H1 (cell line): Measurements from ENCODE around the gene EXOC1. TPM values are rescaled to one million over a fixed set of nuclear protein-coding genes. Genes with fewer than 3 reads are reported as not detected.

ENCODE experiments used
- CTCF ChIA-PET: fragments of 300-600 bp; sonication (Branson Sonifier 250); formaldehyde crosslinking; loops from one replicate; lab custom pipeline; 2021; ENCODE audit not compliant: partially characterized antibody; lab: Charles Lee
- POLR2A ChIA-PET: fragments of 300-600 bp; sonication (Branson Sonifier 250); formaldehyde crosslinking; loops from one replicate; lab custom pipeline; 2021; ENCODE audit warnings: inconsistent platforms; ENCODE audit not compliant: partially characterized antibody; lab: Charles Lee
- DNase-seq, 2 experiments: peaks; one replicate each; pipeline versions ENCODE4 v3.0.0 to v3.0.0-alpha.2; 2010 to 2022; ENCODE audit warnings: low spot score in 2 of 2, low read depth in 1 of 2, mixed read lengths in 1 of 2
- FAIRE-seq: peaks from 2 replicates; lab custom pipeline; 2011; peaks lifted over from hg19 to GRCh38; lab: Jason Lieb, UNC
- H2AFZ ChIP-seq: 2 replicates; pipeline ENCODE4 v1.8.1; 2012; ENCODE audit warnings: low read length, inconsistent platforms
- H2AK5ac ChIP-seq: 2 replicates; pipeline ENCODE4 v1.6.1; 2013; ENCODE audit warnings: low read depth, low read length
- H2BK120ac ChIP-seq: replicated peaks from 2 replicates; pipeline ENCODE3; 2013; ENCODE audit warnings: low read depth, low read length, inconsistent platforms
- H2BK12ac ChIP-seq: 2 replicates; pipeline ENCODE4 v1.6.1; 2013; ENCODE audit warnings: low read depth, low read length
- H2BK15ac ChIP-seq: 2 replicates; pipeline ENCODE4 v1.6.1; 2013; ENCODE audit warnings: low read length
- H2BK20ac ChIP-seq: 2 replicates; pipeline ENCODE4 v1.6.1; 2013; ENCODE audit warnings: low read length
- H2BK5ac ChIP-seq: 2 replicates; pipeline ENCODE4 v1.6.1; 2013; ENCODE audit warnings: low read depth, low read length
- H3K14ac ChIP-seq: 2 replicates; pipeline ENCODE4 v1.6.1; 2013; ENCODE audit warnings: inconsistent platforms; ENCODE audit not compliant: insufficient read length
- H3K18ac ChIP-seq: 2 replicates; pipeline ENCODE4 v1.6.1; 2013; ENCODE audit warnings: low read length; ENCODE audit errors: extremely low read depth
- H3K23ac ChIP-seq: 2 replicates; pipeline ENCODE4 v1.6.1; 2013; ENCODE audit warnings: inconsistent platforms; ENCODE audit not compliant: insufficient read length
- H3K23me2 ChIP-seq: 2 replicates; pipeline ENCODE4 v1.6.1; 2013; ENCODE audit warnings: low read depth, low read length
- H3K27ac ChIP-seq: 2 replicates; pipeline ENCODE4 v1.6.1; 2011; ENCODE audit warnings: low read depth, low read length, inconsistent platforms
- H3K27me3 ChIP-seq, 4 experiments: replicated peaks in 1 of 4; 1 replicate in 1 of 4; 2 replicates in 3 of 4; pipeline versions ENCODE4 v1.6.1 to v1.8.1; 2011 to 2013; ENCODE audit warnings: low read length in 3 of 4, mild to moderate bottlenecking in 3 of 4, inconsistent platforms in 2 of 4, mixed read lengths in 2 of 4, moderate library complexity in 1 of 4; ENCODE audit not compliant: control insufficient read depth in 3 of 4, insufficient read depth in 3 of 4; ENCODE audit errors: extremely low read depth in 1 of 4
- H3K36me3 ChIP-seq, 4 experiments: 2 replicates each; pipeline versions ENCODE4 v1.6.1 to v1.8.1; 2011 to 2013; ENCODE audit warnings: mild to moderate bottlenecking in 4 of 4, low read length in 3 of 4, moderate library complexity in 2 of 4, control low read depth in 1 of 4, inconsistent platforms in 1 of 4; ENCODE audit not compliant: insufficient read depth in 4 of 4, control insufficient read depth in 2 of 4
- H3K4ac ChIP-seq: replicated peaks from 2 replicates; pipeline ENCODE3; 2013; ENCODE audit warnings: low read length, low read depth, mixed read lengths, inconsistent platforms; ENCODE audit not compliant: insufficient read length
- H3K4me1 ChIP-seq, 4 experiments: replicated peaks in 1 of 4; 1 replicate in 1 of 4; 2 replicates in 3 of 4; pipeline versions ENCODE4 v1.6.1 to v1.8.1; 2011 to 2013; ENCODE audit warnings: low read length in 3 of 4, inconsistent platforms in 2 of 4, mixed read lengths in 1 of 4; ENCODE audit not compliant: insufficient read depth in 4 of 4, control insufficient read depth in 3 of 4
- H3K4me2 ChIP-seq, 2 experiments: 2 replicates each; pipeline versions ENCODE4 v1.6.1 to v1.8.1; 2011 to 2013; ENCODE audit warnings: low read depth in 2 of 2, low read length in 2 of 2, control low read depth in 1 of 2, inconsistent platforms in 1 of 2, mild to moderate bottlenecking in 1 of 2; ENCODE audit not compliant: insufficient read depth in 1 of 2
- H3K4me3 ChIP-seq, 4 experiments: fragments of 200-600, 300-600 bp in 1 of 4; sonication (generic), shearing (Covaris generic), sonication (Bioruptor Twin) in 1 of 4; 2 replicates each; pipeline versions ENCODE4 v1.5.1 to v1.8.1; 2011 to 2016; ENCODE audit warnings: low read length in 4 of 4, low read depth in 3 of 4, control low read depth in 2 of 4, inconsistent platforms in 2 of 4, mild to moderate bottlenecking in 2 of 4, mixed read lengths in 1 of 4, moderate library complexity in 1 of 4; ENCODE audit not compliant: insufficient read depth in 2 of 4; ENCODE audit errors: extremely low read depth in 1 of 4
- H3K56ac ChIP-seq: replicated peaks from 2 replicates; pipeline ENCODE3; 2013; ENCODE audit warnings: low read depth, mild to moderate bottlenecking, mixed read lengths, low read length, inconsistent platforms; ENCODE audit not compliant: insufficient read length
- H3K79me1 ChIP-seq: 2 replicates; pipeline ENCODE4 v1.6.1; 2013; ENCODE audit warnings: low read depth, low read length, control low read depth
- H3K79me2 ChIP-seq, 2 experiments: 2 replicates each; pipeline versions ENCODE4 v1.6.1 to v1.8.1; 2012 to 2013; ENCODE audit warnings: low read length in 2 of 2, mild to moderate bottlenecking in 2 of 2, inconsistent platforms in 1 of 2; ENCODE audit not compliant: insufficient read depth in 2 of 2, control insufficient read depth in 1 of 2
- H3K9ac ChIP-seq, 4 experiments: replicated peaks in 1 of 4; 1 replicate in 1 of 4; 2 replicates in 3 of 4; pipeline versions ENCODE4 v1.6.1 to v1.8.1; 2011 to 2013; ENCODE audit warnings: low read depth in 3 of 4, low read length in 3 of 4, control low read depth in 2 of 4, mild to moderate bottlenecking in 2 of 4, moderate library complexity in 2 of 4, inconsistent platforms in 1 of 4; ENCODE audit errors: extremely low read depth in 1 of 4
- H3K9me3 ChIP-seq, 2 experiments: 2 replicates each; pipeline versions ENCODE4 v1.6.1 to v1.8.1; 2012 to 2013; ENCODE audit warnings: mild to moderate bottlenecking in 2 of 2, moderate library complexity in 2 of 2, control low read depth in 1 of 2, inconsistent platforms in 1 of 2, low read depth in 1 of 2, low read length in 1 of 2, mixed read lengths in 1 of 2; ENCODE audit not compliant: insufficient read depth in 2 of 2
- H4K20me1 ChIP-seq, 2 experiments: replicated peaks in 1 of 2; 2 replicates each; pipeline versions ENCODE3 to v1.8.1; 2011 to 2013; ENCODE audit warnings: inconsistent platforms in 2 of 2, low read length in 2 of 2, mild to moderate bottlenecking in 1 of 2; ENCODE audit not compliant: insufficient read depth in 2 of 2, control insufficient read depth in 1 of 2
- H4K5ac ChIP-seq: 2 replicates; pipeline ENCODE4 v1.6.1; 2013; ENCODE audit warnings: low read length, low read depth, mixed read lengths, inconsistent platforms; ENCODE audit not compliant: insufficient read length
- H4K8ac ChIP-seq: 2 replicates; pipeline ENCODE4 v1.8.0; 2013; ENCODE audit warnings: mild to moderate bottlenecking, moderate library complexity, low read length, inconsistent platforms; ENCODE audit not compliant: insufficient read depth; ENCODE audit errors: extremely low read depth
- H4K91ac ChIP-seq: replicated peaks from 2 replicates; pipeline ENCODE3; 2013; ENCODE audit warnings: low read length, mixed read lengths, inconsistent platforms; ENCODE audit not compliant: insufficient read length
- ASH2L ChIP-seq: fragments of 200-600, 300-600 bp; sonication (generic); IDR thresholded peaks from one replicate; pipeline ENCODE4 v1.7.1; 2017; ENCODE audit warnings: low read length
- BCL11A ChIP-seq, 2 experiments: IDR thresholded peaks; one replicate each; pipeline ENCODE4 v1.6.1; 2011; ENCODE audit warnings: low read depth in 2 of 2, low read length in 2 of 2, mild to moderate bottlenecking in 2 of 2
- CTBP2 ChIP-seq: IDR thresholded peaks from 2 replicates; pipeline ENCODE4 v1.7.0; 2011; ENCODE audit warnings: borderline replicate concordance, mild to moderate bottlenecking, moderate library complexity, mixed read lengths, low read length; ENCODE audit not compliant: insufficient read depth, insufficient read length
- CTCF ChIP-seq, 3 experiments: IDR thresholded peaks; 1 replicate in 2 of 3; 2 replicates in 1 of 3; pipeline versions ENCODE4 v1.5.1 to v1.6.1; 2011; ENCODE audit warnings: low read length in 3 of 3, mild to moderate bottlenecking in 3 of 3, inconsistent platforms in 2 of 3, low read depth in 1 of 3, moderate library complexity in 1 of 3; ENCODE audit not compliant: insufficient read depth in 1 of 3; ENCODE audit errors: control extremely low read depth in 1 of 3
- RBBP5 ChIP-seq: IDR thresholded peaks from 2 replicates; pipeline ENCODE4 v1.7.1; 2012; ENCODE audit warnings: low read depth, mild to moderate bottlenecking, inconsistent platforms, low read length, moderate library complexity, borderline replicate concordance
- SAP30 ChIP-seq: fragments of 300-600 bp; sonication (generic); IDR thresholded peaks from 2 replicates; pipeline ENCODE4 v1.7.1; 2012; ENCODE audit warnings: low read length, moderate library complexity, mild to moderate bottlenecking, inconsistent platforms; ENCODE audit not compliant: insufficient read depth, insufficient replicate concordance
- SIN3A ChIP-seq, 2 experiments: IDR thresholded peaks in 1 of 2; conservative IDR thresholded peaks in 1 of 2; 2 replicates each; pipeline ENCODE4 v1.6.1; 2011 to 2012; ENCODE audit warnings: low read length in 2 of 2, improper control_type of control experiment in 1 of 2, low read depth in 1 of 2, mild to moderate bottlenecking in 1 of 2
- SRF ChIP-seq: IDR thresholded peaks from 2 replicates; pipeline ENCODE4 v1.6.1; 2011; ENCODE audit warnings: mild to moderate bottlenecking, low read depth, low read length, moderate library complexity
- WGBS, 2 experiments: shearing (Covaris generic) in 1 of 2; methylation state at CpG; one replicate each; pipeline versions ENCODE4 v1.1.6 to v1.1.7; 2013 to 2015; ENCODE audit warnings: low lambda C conversion rate in 2 of 2, mixed read lengths in 2 of 2, inconsistent platforms in 1 of 2, low coverage in 1 of 2, missing lambda C conversion rate in 1 of 2; ENCODE audit not compliant: insufficient replicate concordance in 2 of 2, insufficient coverage in 1 of 2, insufficient read length in 1 of 2; ENCODE audit errors: extremely low coverage in 1 of 2, missing lambda C conversion rate in 1 of 2; 5-methylcytosine and 5-hydroxymethylcytosine counted together
- polyA plus RNA-seq, 7 experiments: library from polyadenylated mRNA; depleted of rRNA in 3 of 7; stranded (reverse) in 5 of 7; unstranded in 2 of 7; fragments of >200 nt in 5 of 7; fragments of 200-250 nt in 2 of 7; gene quantifications; 1 replicate in 5 of 7; 2 replicates in 1 of 7; 4 replicates in 1 of 7; pipeline versions ENCODE4 v1.2.1 to v1.2.3, GENCODE V29; 2011 to 2013; ENCODE audit warnings: missing spikeins in 2 of 7, mixed read lengths in 2 of 7
- total RNA-seq: library from RNA; stranded (reverse); fragmentation: NEBNext Ultra II Directional; extraction: Animal tissue kit (Norgen Biotek cat#: 25700); gene quantifications from 2 replicates; pipeline ENCODE4 v1.2.1, GENCODE V29; 2021

Gene EXOC1
- total and polyA plus RNA-seq, 2 of the 8 experiments (the other 6 are each of a cell fraction or from before 2014, with no cell fraction given) = 5.9 to 19.6 TPM

GRCh38 chr4:55854129-55854528 lies 681 bp downstream of the EXOC1 start:
- POLR2A ChIA-PET = interaction anchor here (0.5 to 2.1 kb wide), 5 partner anchors 9 to 327 kb away, joined by 3 to 8 read pairs (median 4); partner anchors contain the start of gene EXOC1L
- H3K36me3 ChIP-seq = no peaks in the 10 kb centered on the region
- CTCF ChIA-PET = interaction anchor here (0.5 to 1.1 kb wide), 3 partner anchors 12 to 19 kb away, joined by 3 to 7 read pairs (median 3); no protein-coding TSS in a partner anchor

More at GRCh38 chr4:55854129-55854528, 681 bp downstream of the EXOC1 start:
- Histone ChIP-seq H3K27me3 (0 out of 7 replicates have a peak, but pooled peaks cover 0 to 2% (median 0%) of the 10 kb centered on the region in 4 experiments), H3K4ac (no peak overlapping the region), H3K14ac (no peak overlapping the region), H3K79me2 (peaks cover 0 to 10% of the 10 kb centered on the region in 2 experiments; a peak in 2 of 4 replicates), H2BK20ac (no peak overlapping the region), H3K4me2 (peak overlapping the region; percentile 64 to 87), H2AFZ (no peak overlapping the region), H4K20me1 (no peaks in the 10 kb centered on the region), H4K8ac (peak overlapping the region; percentile 86; the same call in 1 of the 2 replicates), H3K23me2 (peaks cover 2% of the 10 kb centered on the region; the same call in 1 of the 2 replicates), H3K27ac (no peak overlapping the region), H3K79me1 (no peaks in the 10 kb centered on the region), H3K4me3 (peak overlapping the region; percentile 55 to 95 (median 86)), H2AK5ac (no peak overlapping the region), H2BK12ac (no peak overlapping the region), H2BK5ac (no peak overlapping the region)
- DNase-seq = no peak
- 36% methylated on average over 6 of the region's 7 CpGs; no CpG with 5 or more reads in 1 of the 2 experiments for WGBS, 2 experiments
- FAIRE-seq = no peak
- no peak for TF ChIP-seq BCL11A (IDR thresholded peaks at IDR 0.05; ENCODE audit: low read depth in 2 of 2, low read length in 2 of 2)
- no peak for TF ChIP-seq CTBP2
- TF ChIP-seq CTCF (IDR thresholded peaks at IDR 0.05; ENCODE audit: control extremely low read depth in 1 of 3, insufficient read depth in 1 of 3, low read depth in 1 of 3, low read length in 3 of 3) = no peak
- TF ChIP-seq RBBP5 = no peak
- no peak for TF ChIP-seq SRF
- no peak for TF ChIP-seq ASH2L
- TF ChIP-seq SIN3A (conservative IDR thresholded peaks at IDR 0.05 in 1 of 2, IDR thresholded peaks at IDR 0.05 in 1 of 2; ENCODE audit: low read depth in 1 of 2, low read length in 2 of 2) = 0 out of 4 replicates have a peak, but pooled peaks of 1 of the 2 experiments have one; percentile 3
- TF ChIP-seq SAP30 = no peak
- TF ChIP-seq, all 59 proteins: peak for 1
- H4K91ac ChIP-seq = no peak overlapping the region
- H4K5ac ChIP-seq = no peak overlapping the region
- H2BK120ac ChIP-seq = no peak overlapping the region
- H3K18ac ChIP-seq = no peak overlapping the region
- H3K9me3 ChIP-seq = no peaks in the 10 kb centered on the region
- no peak overlapping the region for H2BK15ac ChIP-seq
- H3K4me1 ChIP-seq = peaks cover 0 to 8% (median 4%) of the 10 kb centered on the region in 4 experiments; a peak in 3 of 7 replicates
- H3K9ac ChIP-seq = peak overlapping the region in 3 of 4 experiments; percentile 5 to 72 (median 70); a peak in 4 of 7 replicates
- H3K23ac ChIP-seq = no peak overlapping the region
- no peak overlapping the region for H3K56ac ChIP-seq
